ENCODE measurements around the gene IKBKE. TPM values are rescaled to one million over a fixed set of nuclear protein-coding genes. Genes with fewer than 3 reads are reported as not detected.

IKBKE gene
- total RNA-seq, 1 donor from 2014 or later: 51.5 TPM

DNA sequence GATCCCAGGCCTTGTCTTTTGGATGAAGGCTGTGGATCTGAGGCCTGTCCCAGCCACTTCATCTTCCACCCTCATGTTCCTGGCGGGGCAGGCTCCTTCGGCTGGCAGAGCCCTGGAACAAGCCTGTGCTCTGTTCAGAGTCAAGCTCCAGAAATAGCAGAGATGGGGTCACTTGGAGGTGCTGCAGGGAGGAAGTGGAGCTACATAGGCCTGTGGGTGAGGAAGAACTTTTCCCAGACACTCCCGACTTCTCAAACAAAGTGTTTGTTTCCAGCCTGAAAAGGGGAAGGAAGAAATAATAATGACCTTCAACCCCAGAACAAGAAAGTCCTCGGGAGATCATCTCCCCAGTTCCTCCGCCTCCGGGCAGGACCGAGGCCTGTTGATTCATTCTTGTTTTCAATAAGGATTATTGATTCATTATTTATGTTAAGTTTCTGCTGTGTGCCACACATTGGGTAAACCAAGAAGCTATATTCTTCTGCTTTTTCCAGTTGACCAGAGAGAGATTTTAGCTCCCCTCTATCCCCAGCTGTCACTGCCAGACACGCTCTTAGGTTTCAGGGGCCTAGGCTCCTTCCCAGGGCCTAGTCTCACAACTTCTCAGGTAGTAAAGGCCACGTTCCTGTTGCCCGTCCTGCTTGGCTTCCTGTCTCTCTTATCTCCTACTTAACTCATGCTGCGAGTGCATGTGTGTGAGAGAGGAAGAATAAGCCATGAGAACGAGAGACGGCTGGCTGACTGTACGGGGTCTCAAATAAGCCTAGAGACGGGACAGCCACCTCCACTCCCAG is 16.9 kb downstream of the IKBKE start:
- H3K4me3 Mint-ChIP-seq: no peak overlapping the region
- DNase-seq: no peak
- H3K4me1 Mint-ChIP-seq: peaks cover 9% of the 10 kb centered on the region
- H3K27me3 Mint-ChIP-seq: no peaks in the 10 kb centered on the region
- intact Hi-C loops (cut with micrococcal nuclease): no loop called here
- peaks cover 61% of the 10 kb centered on the region for H3K36me3 Mint-ChIP-seq (ENCODE audit: low read depth)
- no peaks in the 10 kb centered on the region for H3K9me3 Mint-ChIP-seq
- H3K27ac Mint-ChIP-seq: no peak overlapping the region

GRCh38 chr1:206487970-206488369 is 17.7 kb downstream of the IKBKE start:
- Mint-ChIP-seq H3K27ac (peak overlapping the region; percentile 72), H3K4me3 (no peak overlapping the region)
- intact Hi-C loops (cut with micrococcal nuclease): no loop called here

GRCh38 chr1:206488466-206488865 is 18.2 kb downstream of the IKBKE start:
- Mint-ChIP-seq H3K27ac (no peak overlapping the region), H3K27me3 (no peaks in the 10 kb centered on the region), H3K9me3 (no peaks in the 10 kb centered on the region), H3K36me3 (ENCODE audit: low read depth) (peaks cover 59% of the 10 kb centered on the region), H3K4me1 (peaks cover 9% of the 10 kb centered on the region), H3K4me3 (no peak overlapping the region)
- DNase-seq: no peak
- intact Hi-C loops (cut with micrococcal nuclease): no loop called here

More at GRCh38 chr1:206487970-206488369, 17.7 kb downstream of the IKBKE start:
- Mint-ChIP-seq H3K27me3 (no peaks in the 10 kb centered on the region), H3K9me3 (no peaks in the 10 kb centered on the region), H3K4me1 (peaks cover 9% of the 10 kb centered on the region), H3K36me3 (ENCODE audit: low read depth) (peaks cover 60% of the 10 kb centered on the region)
- no peak for DNase-seq

DNA sequence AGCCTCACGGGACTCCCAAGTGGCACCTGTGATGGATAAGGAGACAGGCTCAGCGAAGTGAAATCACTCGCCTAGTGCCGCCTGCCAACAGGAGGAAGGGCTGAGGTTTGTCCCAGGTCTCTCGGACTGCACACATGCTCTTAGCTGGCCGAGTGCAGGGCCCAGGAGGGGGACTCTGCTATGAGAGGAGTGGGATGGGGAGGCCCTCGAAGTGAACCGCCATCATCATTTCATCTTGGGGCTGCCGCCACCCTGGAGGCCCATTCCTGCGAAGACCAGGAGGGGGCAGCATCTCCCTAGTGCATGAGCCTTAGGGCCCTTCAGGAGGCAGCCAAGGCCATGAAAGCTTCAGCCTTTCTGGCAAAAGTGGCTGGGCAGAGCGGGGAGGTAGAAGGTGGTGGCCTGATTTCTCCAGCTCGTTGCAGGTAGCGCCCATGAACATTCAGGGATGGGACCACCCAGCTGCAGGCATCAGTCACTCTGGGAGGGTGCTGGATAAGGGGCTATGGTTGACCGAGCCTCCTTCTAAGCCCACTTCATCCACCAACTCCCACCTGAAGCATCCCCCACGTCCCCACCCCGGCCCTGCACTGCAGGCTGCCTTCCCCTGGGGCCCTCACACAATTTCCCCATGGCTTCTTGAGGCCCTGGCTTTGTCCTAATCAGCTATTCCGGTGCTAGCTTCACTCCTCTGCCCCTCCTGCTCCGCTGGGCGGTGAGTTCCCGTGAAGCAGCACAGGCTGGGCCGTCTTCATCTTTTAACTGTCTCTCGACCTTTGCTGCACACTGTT is 19.9 kb downstream of the IKBKE start:
- Mint-ChIP-seq H3K27ac (no peak overlapping the region), H3K27me3 (no peaks in the 10 kb centered on the region), H3K36me3 (ENCODE audit: low read depth) (peaks cover 60% of the 10 kb centered on the region), H3K4me1 (peaks cover 13% of the 10 kb centered on the region), H3K9me3 (no peaks in the 10 kb centered on the region), H3K4me3 (no peak overlapping the region)
- intact Hi-C loops (cut with micrococcal nuclease): loop anchor here (1.0 to 5.0 kb wide), 3 partner anchors 55 to 172 kb away; no protein-coding TSS in a partner anchor
- peak; percentile 89 for DNase-seq

DNA sequence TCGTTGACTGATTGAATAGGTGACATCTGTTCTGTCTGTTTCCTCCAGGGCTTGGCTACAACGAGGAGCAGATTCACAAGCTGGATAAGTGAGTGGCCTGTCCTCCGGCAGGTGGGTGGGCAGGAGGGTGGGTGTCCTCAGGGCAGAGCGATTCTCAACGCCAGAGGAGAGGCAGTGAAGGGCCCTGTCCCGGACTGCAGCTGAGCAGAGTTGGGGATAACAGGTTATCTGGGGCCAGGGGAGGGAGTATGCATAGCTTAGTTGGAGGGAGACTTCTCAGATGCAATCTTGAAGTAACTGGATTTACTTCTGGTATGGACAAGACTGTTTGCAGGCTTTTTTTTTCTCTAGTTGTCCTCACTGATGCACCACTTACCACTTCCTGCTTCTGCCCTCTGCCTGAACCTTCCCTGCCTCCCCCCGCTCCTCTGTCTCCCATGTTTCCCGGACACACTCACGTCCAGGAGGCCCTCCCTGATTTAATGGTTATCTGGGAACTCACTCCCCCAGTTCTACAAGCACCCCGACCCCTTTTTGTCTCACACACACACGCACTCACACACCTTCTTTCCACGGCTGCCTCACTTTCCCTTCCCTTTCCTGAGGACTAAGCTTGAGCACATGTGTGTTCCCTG is 20.6 kb downstream of the IKBKE start:
- Mint-ChIP-seq H3K4me3 (no peak overlapping the region), H3K27me3 (no peaks in the 10 kb centered on the region), H3K9me3 (no peaks in the 10 kb centered on the region), H3K4me1 (peaks cover 13% of the 10 kb centered on the region), H3K36me3 (ENCODE audit: low read depth) (peaks cover 61% of the 10 kb centered on the region), H3K27ac (no peak overlapping the region)
- intact Hi-C loops (cut with micrococcal nuclease): loop anchor here (1.0 to 5.0 kb wide), 3 partner anchors 54 to 171 kb away; no protein-coding TSS in a partner anchor
- DNase-seq: no peak

- intact Hi-C loops (cut with micrococcal nuclease): loop anchor here (2.0 to 5.0 kb wide), 2 partner anchors 53 to 171 kb away; no protein-coding TSS in a partner anchor
These were observed 21.3 kb downstream of the IKBKE start for GRCh38 chr1:206491616-206492015.

GRCh38 chr1:206492589-206492988 is 22.3 kb downstream of the IKBKE start:
- intact Hi-C loops (cut with micrococcal nuclease): loop anchor here (5.0 kb wide), 1 partner anchor 170 kb away; no protein-coding TSS in a partner anchor
- H3K36me3 Mint-ChIP-seq (ENCODE audit: low read depth): peaks cover 65% of the 10 kb centered on the region

More at GRCh38 chr1:206491616-206492015, 21.3 kb downstream of the IKBKE start:
- no peaks in the 10 kb centered on the region for H3K9me3 Mint-ChIP-seq
- H3K27me3 Mint-ChIP-seq: no peaks in the 10 kb centered on the region
- no peak for DNase-seq
- peaks cover 67% of the 10 kb centered on the region for H3K36me3 Mint-ChIP-seq (ENCODE audit: low read depth)
- peaks cover 20% of the 10 kb centered on the region for H3K4me1 Mint-ChIP-seq
- no peak overlapping the region for H3K4me3 Mint-ChIP-seq
- no peak overlapping the region for H3K27ac Mint-ChIP-seq

DNA sequence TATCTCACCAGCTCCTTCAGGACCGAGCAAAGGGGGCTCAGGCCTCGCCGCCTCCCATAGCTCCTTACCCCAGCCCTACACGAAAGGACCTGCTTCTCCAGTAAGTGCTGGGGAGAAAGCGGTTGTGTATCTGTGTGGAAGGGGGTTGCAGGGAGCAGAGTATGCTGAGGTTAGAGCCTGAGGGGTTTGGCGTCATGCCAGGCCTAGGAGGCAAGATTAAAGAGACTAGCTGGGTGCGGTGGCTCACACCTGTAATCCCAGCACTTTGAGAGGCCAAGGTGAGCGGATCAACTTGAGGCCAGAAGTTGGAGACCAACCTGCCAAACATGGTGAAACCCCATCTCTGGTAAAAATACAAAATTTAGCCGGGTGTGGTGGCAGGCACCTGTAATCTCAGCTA is 23.0 kb downstream of the IKBKE start:
- peaks cover 18% of the 10 kb centered on the region for H3K4me1 Mint-ChIP-seq
- H3K27ac Mint-ChIP-seq: no peak overlapping the region
- intact Hi-C loops (cut with micrococcal nuclease): loop anchor here (5.0 kb wide), 1 partner anchor 169 kb away; no protein-coding TSS in a partner anchor
- no peaks in the 10 kb centered on the region for H3K9me3 Mint-ChIP-seq
- H3K36me3 Mint-ChIP-seq (ENCODE audit: low read depth): peaks cover 61% of the 10 kb centered on the region
- H3K4me3 Mint-ChIP-seq: no peak overlapping the region
- H3K27me3 Mint-ChIP-seq: no peaks in the 10 kb centered on the region
- DNase-seq: no peak

More at GRCh38 chr1:206492589-206492988, 22.3 kb downstream of the IKBKE start:
- Mint-ChIP-seq H3K4me1 (peaks cover 21% of the 10 kb centered on the region), H3K4me3 (no peak overlapping the region), H3K27me3 (no peaks in the 10 kb centered on the region), H3K9me3 (no peaks in the 10 kb centered on the region), H3K27ac (no peak overlapping the region)
- no peak for DNase-seq

DNA sequence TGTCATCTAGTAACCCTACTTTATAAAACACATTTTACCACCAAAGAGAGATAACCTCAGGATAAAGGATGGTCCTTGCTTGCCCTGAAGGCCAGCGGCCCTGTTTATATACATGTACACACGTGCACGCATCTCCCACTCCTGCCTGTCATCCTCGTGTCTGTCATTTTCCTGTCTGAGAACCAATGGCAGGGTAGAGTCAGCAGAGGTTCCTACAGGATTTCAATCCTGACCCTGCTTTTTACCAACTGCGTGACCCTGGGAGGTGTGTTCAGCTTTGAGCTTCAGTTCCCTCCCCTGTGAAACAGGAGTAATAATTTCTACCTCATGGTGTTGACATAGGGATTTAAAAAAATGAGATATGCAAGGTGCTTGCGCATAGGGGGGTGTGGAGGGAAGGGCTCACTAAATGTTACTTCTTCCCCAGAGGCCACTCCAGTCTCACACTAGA is 24.8 kb downstream of the IKBKE start:
- Mint-ChIP-seq H3K27ac (no peak overlapping the region), H3K4me3 (no peak overlapping the region), H3K27me3 (no peaks in the 10 kb centered on the region), H3K9me3 (no peaks in the 10 kb centered on the region), H3K36me3 (ENCODE audit: low read depth) (peaks cover 67% of the 10 kb centered on the region), H3K4me1 (peaks cover 16% of the 10 kb centered on the region)
- DNase-seq: no peak
- intact Hi-C loops (cut with micrococcal nuclease): no loop called here

- Mint-ChIP-seq H3K9me3 (no peaks in the 10 kb centered on the region), H3K4me3 (no peak overlapping the region), H3K36me3 (ENCODE audit: low read depth) (peaks cover 65% of the 10 kb centered on the region), H3K4me1 (peaks cover 16% of the 10 kb centered on the region), H3K27me3 (no peaks in the 10 kb centered on the region), H3K27ac (no peak overlapping the region)
- DNase-seq: no peak
- intact Hi-C loops (cut with micrococcal nuclease): no loop called here
These were observed 25.3 kb downstream of the IKBKE start for GRCh38 chr1:206495493-206496046.

DNA sequence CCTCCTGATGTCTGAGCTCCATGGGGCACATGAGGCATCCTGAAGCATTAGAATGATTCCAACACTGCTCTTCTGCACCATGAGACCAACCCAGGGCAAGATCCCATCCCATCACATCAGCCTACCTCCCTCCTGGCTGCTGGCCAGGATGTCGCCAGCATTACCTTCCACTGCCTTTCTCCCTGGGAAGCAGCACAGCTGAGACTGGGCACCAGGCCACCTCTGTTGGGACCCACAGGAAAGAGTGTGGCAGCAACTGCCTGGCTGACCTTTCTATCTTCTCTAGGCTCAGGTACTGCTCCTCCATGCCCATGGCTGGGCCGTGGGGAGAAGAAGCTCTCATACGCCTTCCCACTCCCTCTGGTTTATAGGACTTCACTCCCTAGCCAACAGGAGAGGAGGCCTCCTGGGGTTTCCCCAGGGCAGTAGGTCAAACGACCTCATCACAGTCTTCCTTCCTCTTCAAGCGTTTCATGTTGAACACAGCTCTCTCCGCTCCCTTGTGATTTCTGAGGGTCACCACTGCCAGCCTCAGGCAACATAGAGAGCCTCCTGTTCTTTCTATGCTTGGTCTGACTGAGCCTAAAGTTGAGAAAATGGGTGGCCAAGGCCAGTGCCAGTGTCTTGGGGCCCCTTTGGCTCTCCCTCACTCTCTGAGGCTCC is 26.0 kb downstream of the IKBKE start:
- peaks cover 61% of the 10 kb centered on the region for H3K36me3 Mint-ChIP-seq (ENCODE audit: low read depth)
- no peak overlapping the region for H3K4me3 Mint-ChIP-seq
- H3K27ac Mint-ChIP-seq: peak overlapping the region; percentile 73
- H3K9me3 Mint-ChIP-seq: no peaks in the 10 kb centered on the region
- no peaks in the 10 kb centered on the region for H3K27me3 Mint-ChIP-seq
- peaks cover 15% of the 10 kb centered on the region for H3K4me1 Mint-ChIP-seq
- DNase-seq: no peak
- intact Hi-C loops (cut with micrococcal nuclease): no loop called here

- DNase-seq: no peak
- Mint-ChIP-seq H3K9me3 (no peaks in the 10 kb centered on the region), H3K36me3 (ENCODE audit: low read depth) (peaks cover 58% of the 10 kb centered on the region), H3K4me3 (no peak overlapping the region), H3K27me3 (no peaks in the 10 kb centered on the region), H3K4me1 (peaks cover 17% of the 10 kb centered on the region), H3K27ac (peak overlapping the region; percentile 67)
- intact Hi-C loops (cut with micrococcal nuclease): no loop called here
These were observed 27.1 kb downstream of the IKBKE start for GRCh38 chr1:206497363-206497762.

DNA sequence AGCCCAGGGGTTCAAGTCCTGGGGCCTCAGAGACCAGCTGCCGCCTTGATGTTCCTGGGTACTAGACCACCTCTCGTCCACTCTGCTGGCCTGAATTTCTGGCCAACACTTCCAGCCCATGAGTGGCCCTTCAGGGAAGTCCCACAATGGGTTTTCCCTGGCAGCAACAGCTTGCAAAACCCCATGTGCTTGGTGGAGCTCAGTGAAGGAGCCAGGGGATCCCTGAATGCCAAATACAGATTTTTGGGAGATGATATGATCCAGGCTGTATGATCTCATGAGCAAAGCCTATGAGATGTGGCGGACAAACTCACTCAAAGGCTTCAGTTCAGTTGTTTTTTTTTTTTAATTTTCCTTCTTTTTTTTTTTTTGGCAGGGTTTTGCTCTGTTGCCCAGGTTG is 27.5 kb downstream of the IKBKE start:
- DNase-seq: no peak

More for the DNA sequence above, 27.5 kb downstream of the IKBKE start:
- Mint-ChIP-seq H3K36me3 (ENCODE audit: low read depth) (peaks cover 55% of the 10 kb centered on the region), H3K9me3 (no peaks in the 10 kb centered on the region), H3K27me3 (no peaks in the 10 kb centered on the region), H3K27ac (no peak overlapping the region), H3K4me1 (peaks cover 17% of the 10 kb centered on the region), H3K4me3 (no peak overlapping the region)
- intact Hi-C loops (cut with micrococcal nuclease): no loop called here
